Peyer's patch (tissue), 4 donors: ENCODE data around the gene KSR2. TPM values are rescaled to one million over a fixed set of nuclear protein-coding genes. Genes with fewer than 3 reads are reported as not detected.

ENCODE experiments used
- DNase-seq, 3 donors: peaks; one replicate each; pipeline ENCODE4 v3.0.0-alpha.2; 2017 to 2019
- H3K27ac ChIP-seq, 4 donors: fragments of 200-600 bp; sonication (generic); one replicate each; pipeline ENCODE4 v1.5.1; 2016 to 2019
- H3K27me3 ChIP-seq, 2 donors: fragments of 200-600 bp; sonication (generic); one replicate each; pipeline ENCODE4 v1.5.1; 2019
- H3K36me3 ChIP-seq, 3 donors: fragments of 200-600 bp; sonication (generic); one replicate each; pipeline ENCODE4 v1.5.1; 2016 to 2019
- H3K4me1 ChIP-seq, 4 donors: fragments of 200-600 bp; sonication (generic); one replicate each; pipeline ENCODE4 v1.5.1; 2016 to 2019
- H3K4me3 ChIP-seq, 4 donors: fragments of 200-600 bp; sonication (generic); 1 replicate in 3 of 4; 2 replicates in 1 of 4; pipeline ENCODE4 v1.5.1; 2016 to 2019; ENCODE audit warnings: mild to moderate bottlenecking in 1 of 4
- H3K9me3 ChIP-seq, 4 donors: fragments of 200-600 bp; sonication (generic); one replicate each; pipeline ENCODE4 v1.5.1; 2016 to 2019; ENCODE audit warnings: mild to moderate bottlenecking in 1 of 4
- CTCF ChIP-seq, 6 experiments: fragments of 450-650 bp in 4 of 6; fragments of 200-600 bp in 2 of 6; sonication (generic) in 1 of 6; IDR thresholded peaks; one replicate each; pipeline ENCODE4 v1.5.1; 2017 to 2019; ENCODE audit warnings: antibody characterized with exemption in 6 of 6, mild to moderate bottlenecking in 3 of 6, moderate library complexity in 1 of 6
- POLR2A ChIP-seq, 2 donors: fragments of 450-650 bp; IDR thresholded peaks; one replicate each; pipeline ENCODE4 v1.5.1; 2017; ENCODE audit warnings: antibody characterized with exemption in 2 of 2, mild to moderate bottlenecking in 2 of 2, moderate library complexity in 2 of 2
- total RNA-seq, 4 donors: library from RNA; depleted of rRNA; stranded (reverse); fragments of >200 nt; gene quantifications; one replicate each; pipeline ENCODE4 v1.1.0, GENCODE V29; 2016

The KSR2 gene
- total RNA-seq, 4 donors from 2014 or later = 0.27 to 0.53 (median 0.28) TPM; not detected in 1

- H3K36me3 ChIP-seq = no peaks in the 10 kb centered on the region
- no peak for DNase-seq
- TF ChIP-seq CTCF (IDR thresholded peaks at IDR 0.05) (no peak), POLR2A (IDR thresholded peaks at IDR 0.05) (no peak)
Observed at GRCh38 chr12:117994551-117995438, 26.0 kb upstream of the KSR2 start.

GRCh38 chr12:117986705-117987469, 18.1 kb upstream of the KSR2 start:
- H3K27me3 ChIP-seq = no peaks in the 10 kb centered on the region
- H3K4me3 ChIP-seq = no peak overlapping the region
- no peak for TF ChIP-seq POLR2A (IDR thresholded peaks at IDR 0.05)
- TF ChIP-seq CTCF (IDR thresholded peaks at IDR 0.05) = no peak
- no peaks in the 10 kb centered on the region for H3K9me3 ChIP-seq
- DNase-seq = no peak
- H3K4me1 ChIP-seq = no peaks in the 10 kb centered on the region
- H3K27ac ChIP-seq = no peak overlapping the region
- H3K36me3 ChIP-seq = no peaks in the 10 kb centered on the region

More at GRCh38 chr12:117994551-117995438, 26.0 kb upstream of the KSR2 start:
- no peak overlapping the region for H3K27ac ChIP-seq
- no peaks in the 10 kb centered on the region for H3K27me3 ChIP-seq
- no peaks in the 10 kb centered on the region for H3K4me1 ChIP-seq
- H3K9me3 ChIP-seq = peaks cover 0 to 3% (median 0%) of the 10 kb centered on the region in 4 donors
- no peak overlapping the region for H3K4me3 ChIP-seq

GRCh38 chr12:117985182-117985581, 16.4 kb upstream of the KSR2 start:
- Histone ChIP-seq H3K27ac (no peak overlapping the region), H3K36me3 (no peaks in the 10 kb centered on the region), H3K27me3 (no peaks in the 10 kb centered on the region), H3K4me1 (no peaks in the 10 kb centered on the region), H3K9me3 (no peaks in the 10 kb centered on the region), H3K4me3 (no peak overlapping the region)
- no peak for DNase-seq
- TF ChIP-seq CTCF (IDR thresholded peaks at IDR 0.05) = no peak
- TF ChIP-seq POLR2A (IDR thresholded peaks at IDR 0.05) = no peak

- Histone ChIP-seq H3K27me3 (no peaks in the 10 kb centered on the region), H3K36me3 (no peaks in the 10 kb centered on the region), H3K4me3 (no peak overlapping the region), H3K4me1 (no peaks in the 10 kb centered on the region), H3K9me3 (no peaks in the 10 kb centered on the region), H3K27ac (no peak overlapping the region)
- no peak for DNase-seq
- TF ChIP-seq CTCF (IDR thresholded peaks at IDR 0.05) = no peak
- no peak for TF ChIP-seq POLR2A (IDR thresholded peaks at IDR 0.05)
Observed at GRCh38 chr12:117981267-117981666, 12.5 kb upstream of the KSR2 start.

- no peaks in the 10 kb centered on the region for H3K36me3 ChIP-seq
- TF ChIP-seq CTCF (IDR thresholded peaks at IDR 0.05) (no peak), POLR2A (IDR thresholded peaks at IDR 0.05) (no peak)
- no peaks in the 10 kb centered on the region for H3K27me3 ChIP-seq
- H3K27ac ChIP-seq = no peak overlapping the region
- no peaks in the 10 kb centered on the region for H3K4me1 ChIP-seq
- H3K4me3 ChIP-seq = no peak overlapping the region
- no peak for DNase-seq
- no peaks in the 10 kb centered on the region for H3K9me3 ChIP-seq
Observed at GRCh38 chr12:117980616-117981015, 11.8 kb upstream of the KSR2 start.
